ENCODE results near the gene OGFR.

The OGFR gene

DNA sequence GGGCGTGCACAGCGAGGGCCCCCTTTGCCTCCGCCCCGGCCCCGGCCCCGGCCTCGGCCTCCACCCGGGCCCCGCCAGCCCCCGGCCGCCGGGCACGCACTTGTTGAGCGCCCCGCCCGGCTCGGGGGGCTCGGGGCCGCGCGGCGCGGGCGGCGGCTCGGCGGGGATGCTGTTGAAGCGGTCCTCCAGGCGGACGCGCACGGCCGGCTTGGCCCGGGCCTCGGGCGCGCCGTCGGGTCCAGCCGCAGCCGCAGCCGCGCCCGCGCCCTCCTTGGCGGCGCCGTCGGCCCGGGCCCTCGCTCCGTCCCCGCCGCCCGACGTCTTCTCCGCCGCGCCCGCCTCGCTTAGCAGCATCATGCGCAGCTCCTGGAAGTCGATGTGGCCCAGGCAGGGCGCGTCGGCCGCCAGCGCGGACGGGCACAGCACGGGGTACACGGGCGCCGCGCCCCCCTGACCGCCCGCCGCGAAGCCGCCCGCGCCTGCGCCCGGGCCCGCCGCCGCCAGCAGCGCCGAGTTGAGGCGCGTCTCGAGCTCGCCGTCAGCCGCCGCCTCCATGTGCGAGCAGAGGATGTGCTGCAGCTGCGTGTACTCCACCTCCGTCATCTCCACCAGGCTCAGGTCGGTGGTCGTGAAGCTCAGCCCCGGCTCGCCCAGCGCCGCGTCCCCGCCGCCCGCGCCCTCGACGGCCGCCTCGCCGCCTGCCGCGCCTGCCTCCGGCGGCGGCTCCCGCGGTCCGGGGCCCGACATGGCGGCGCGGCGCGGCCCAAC, 56.5 kb downstream of the OGFR start:
- DNase-seq (ENCODE audit: low spot score): peak; percentile 60

GRCh38 chr20:62861726-62862336, 57.2 kb downstream of the OGFR start, which contains the start of gene TCFL5:
TSS of gene TCFL5 (minus strand) at chr20:62861822. CDS start at chr20:62861670, 152 bp downstream.
- DNase-seq (ENCODE audit: low spot score): peak; percentile 99

All from AG20443 (cell line).